ENCODE results near the gene CHRNB1. TPM values are rescaled to one million over a fixed set of nuclear protein-coding genes. Genes with fewer than 3 reads are reported as not detected.

The CHRNB1 gene
- total and polyA plus RNA-seq, 2 of the 8 experiments (the other 6 are each of a cell fraction or from before 2014, with no cell fraction given) = 14.1 to 28.2 TPM

DNA sequence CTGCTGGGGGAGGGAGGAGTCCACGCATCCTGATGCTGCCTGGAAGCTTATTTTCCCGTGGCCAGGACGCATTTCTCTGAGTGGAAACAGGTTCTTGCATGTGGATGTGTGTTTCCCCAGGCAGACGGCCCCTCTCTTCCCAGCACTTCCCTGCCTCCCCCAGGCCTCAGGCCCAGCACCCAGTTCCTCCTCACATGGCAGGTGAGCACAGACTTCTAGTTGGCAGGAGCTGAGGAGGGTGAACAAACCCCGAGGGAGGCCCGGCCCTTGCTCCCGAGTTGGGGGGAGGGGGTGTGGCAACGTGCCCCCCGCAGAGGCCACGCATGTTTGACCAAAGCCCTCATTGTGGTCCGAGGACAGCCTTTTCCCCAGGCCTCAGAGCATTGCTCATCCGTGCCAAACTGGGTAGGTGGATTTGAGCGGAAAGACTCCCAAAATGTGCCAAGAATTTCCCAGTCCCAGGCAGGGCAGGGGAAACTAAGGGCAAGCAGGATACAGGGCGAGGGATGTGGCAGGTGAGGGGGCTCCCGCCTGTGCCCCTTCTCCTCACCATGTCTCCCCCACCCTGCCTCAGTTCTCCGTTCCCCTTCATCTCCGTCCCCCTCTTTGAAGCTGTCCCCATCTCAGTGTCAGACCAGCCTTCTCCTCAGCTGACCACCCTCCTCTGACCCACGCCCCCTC is 26.2 kb upstream of the CHRNB1 start (continued):
- TF ChIP-seq CHD7 (IDR thresholded peaks at IDR 0.05; ENCODE audit: insufficient replicate concordance, low read length) (no peak), CREB1 (IDR thresholded peaks at IDR 0.05) (no peak), NRF1 (IDR thresholded peaks at IDR 0.05; ENCODE audit: low read depth, low read length) (no peak), KDM1A (IDR thresholded peaks at IDR 0.05; ENCODE audit: borderline replicate concordance, low read length) (no peak), POLR2AphosphoS5 (IDR thresholded peaks at IDR 0.05; ENCODE audit: low read depth, low read length) (no peak)
